Measurements from ENCODE around the gene RPL22. TPM values are rescaled to one million over a fixed set of nuclear protein-coding genes. Genes with fewer than 3 reads are reported as not detected.

Gene RPL22
- total RNA-seq, 1 experiment from 2014 or later = 456 TPM

- BruUV-seq (replicated peaks) = no TSS peak
- CTCF ChIA-PET = interaction anchor here (6.5 kb wide), 1 partner anchor 17 kb away, joined by 44 read pairs; the partner anchor contains the start of gene RNF207
- no peak overlapping the region for H3K4me3 ChIP-seq (replicated peaks in 1 of 2; ENCODE audit: low read depth in 1 of 2, low read length in 2 of 2)
- H2AFZ ChIP-seq (ENCODE audit: low read depth, low read length, poor library complexity, severe bottlenecking) = no peak overlapping the region
- H3K9ac ChIP-seq (ENCODE audit: low read length) = no peak overlapping the region; the same call in 1 of the 2 replicates
- RAD21 ChIA-PET (ENCODE audit: low non-redundant PET in 1 of 2, low total read pairs in 2 of 2, uncharacterized antibody in 2 of 2, unreplicated experiment in 2 of 2) = no interaction called here
- POLR2A ChIA-PET = interaction anchor here (1.3 kb wide), 2 partner anchors 16 to 18 kb away, joined by 4 to 5 read pairs; partner anchors contain the start of gene RNF207
- peaks cover 48% of the 10 kb centered on the region for H3K79me2 ChIP-seq (ENCODE audit: insufficient read depth, low read length)
- H3K27me3 ChIP-seq (ENCODE audit: insufficient read depth, low read length) = no peaks in the 10 kb centered on the region
- H3K27ac ChIP-seq (ENCODE audit: low read depth, low read length) = peak overlapping the region; percentile 55
- peaks cover 80 to 93% of the 10 kb centered on the region in 2 experiments for H3K4me1 ChIP-seq (ENCODE audit: control insufficient read depth in 1 of 2, insufficient read depth in 2 of 2, low read length in 2 of 2)
- no peaks in the 10 kb centered on the region; the same call in 1 of the 2 replicates for H4K20me1 ChIP-seq (ENCODE audit: insufficient read depth)
- ATAC-seq = no peak
- H3K4me2 ChIP-seq (ENCODE audit: low read length) = peak overlapping the region; percentile 42
- H3K36me3 ChIP-seq (ENCODE audit: control insufficient read depth in 1 of 2, insufficient read depth in 2 of 2, low read length in 2 of 2) = peaks cover 7 to 41% of the 10 kb centered on the region in 2 experiments; a peak in 3 of 4 replicates
- intact Hi-C loops (cut with micrococcal nuclease) = no loop called here
- no peaks in the 10 kb centered on the region for H3K9me2 ChIP-seq (ENCODE audit: insufficient read depth)
- H3K9me3 ChIP-seq (ENCODE audit: control insufficient read depth in 1 of 2, insufficient read depth in 1 of 2, low read depth in 1 of 2, low read length in 2 of 2) = no peaks in the 10 kb centered on the region
- DNase-seq (ENCODE audit: low read depth, low spot score) = no peak
- TF ChIP-seq JUND (IDR thresholded peaks at IDR 0.05) (0 out of 2 replicates have a peak, but pooled peaks have one; percentile 1), FOSL1 (IDR thresholded peaks at IDR 0.05; ENCODE audit: low read depth) (no peak), POLR2AphosphoS5 (IDR thresholded peaks at IDR 0.05; ENCODE audit: low read depth, low read length) (peak; percentile 9; the same call in 1 of the 2 replicates)
These were observed 23.2 kb upstream of the RPL22 start for GRCh38 chr1:6222636-6223035.

- H3K9me2 ChIP-seq (ENCODE audit: insufficient read depth) = no peaks in the 10 kb centered on the region
- POLR2A ChIA-PET = interaction anchor here (1.2 to 1.6 kb wide), 5 partner anchors 10 to 17 kb away, joined by 3 to 11 read pairs (median 4); partner anchors contain the start of gene RNF207
These were observed 21.9 kb upstream of the RPL22 start for GRCh38 chr1:6221210-6221784.

More at GRCh38 chr1:6221210-6221784, 21.9 kb upstream of the RPL22 start:
- H2AFZ ChIP-seq (ENCODE audit: low read depth, low read length, poor library complexity, severe bottlenecking) = no peak overlapping the region
- H3K4me2 ChIP-seq (ENCODE audit: low read length) = peak overlapping the region; percentile 80
- H3K9ac ChIP-seq (ENCODE audit: low read length) = peak overlapping the region; percentile 67
- TF ChIP-seq POLR2A (IDR thresholded peaks at IDR 0.05; ENCODE audit: borderline replicate concordance, extremely low read depth, insufficient read depth, insufficient read length) = no peak
- ChIA-PET RAD21 (ENCODE audit: low non-redundant PET in 1 of 2, low total read pairs in 2 of 2, uncharacterized antibody in 2 of 2, unreplicated experiment in 2 of 2) (no interaction called here), CTCF (interaction anchor here (0.8 to 6.5 kb wide), 2 partner anchors 16 to 17 kb away, joined by 3 to 44 read pairs; partner anchors contain the start of gene RNF207)
- peaks cover 76 to 85% of the 10 kb centered on the region in 2 experiments for H3K4me1 ChIP-seq (ENCODE audit: control insufficient read depth in 1 of 2, insufficient read depth in 2 of 2, low read length in 2 of 2)
- intact Hi-C loops (cut with micrococcal nuclease) = no loop called here
- no peak for DNase-seq (ENCODE audit: low read depth, low spot score)
- ATAC-seq = no peak
- no TSS peak for BruUV-seq (replicated peaks)
- no peaks in the 10 kb centered on the region for H3K9me3 ChIP-seq (ENCODE audit: control insufficient read depth in 1 of 2, insufficient read depth in 1 of 2, low read depth in 1 of 2, low read length in 2 of 2)
- H3K36me3 ChIP-seq (ENCODE audit: control insufficient read depth in 1 of 2, insufficient read depth in 2 of 2, low read length in 2 of 2) = peaks cover 4 to 34% of the 10 kb centered on the region in 2 experiments; a peak in 2 of 4 replicates
- H3K79me2 ChIP-seq (ENCODE audit: insufficient read depth, low read length) = peaks cover 37% of the 10 kb centered on the region
- H3K4me3 ChIP-seq (replicated peaks in 1 of 2; ENCODE audit: low read depth in 1 of 2, low read length in 2 of 2) = no peak overlapping the region
- H4K20me1 ChIP-seq (ENCODE audit: insufficient read depth) = no peaks in the 10 kb centered on the region; the same call in 1 of the 2 replicates
- no peaks in the 10 kb centered on the region for H3K27me3 ChIP-seq (ENCODE audit: insufficient read depth, low read length)
- H3K27ac ChIP-seq (ENCODE audit: low read depth, low read length) = peak overlapping the region; percentile 89
